PFSK-1 (cell line): ENCODE measurements around the gene RNF4.

Experiments
- FOXP2 ChIP-seq: optimal IDR thresholded peaks from 2 replicates; pipeline ENCODE3; 2011; ENCODE audit warnings: borderline replicate concordance, control low read depth, inconsistent platforms; ENCODE audit not compliant: insufficient read depth; ENCODE audit errors: extremely low read length, extremely low read depth
- POLR2AphosphoS5 ChIP-seq: IDR thresholded peaks from 2 replicates; pipeline ENCODE4 v1.6.1; 2012; ENCODE audit warnings: low read depth, mild to moderate bottlenecking, control low read depth, low read length, moderate library complexity
- SIN3A ChIP-seq: IDR thresholded peaks from 2 replicates; pipeline ENCODE4 v1.6.1; 2012; ENCODE audit warnings: mild to moderate bottlenecking, low read length, moderate library complexity, borderline replicate concordance; ENCODE audit not compliant: insufficient read depth
- TAF1 ChIP-seq: IDR thresholded peaks from 2 replicates; pipeline ENCODE4 v1.6.1; 2012; ENCODE audit warnings: low read length, control low read depth, borderline replicate concordance; ENCODE audit not compliant: insufficient read depth
- TF ChIP-seq, protein P1 (sequence below), 2 experiments: IDR thresholded peaks; 2 replicates each; pipeline versions ENCODE4 v1.6.1 to v1.8.0; 2011 to 2012; ENCODE audit warnings: low read depth in 2 of 2, low read length in 2 of 2, control low read depth in 1 of 2, inconsistent platforms in 1 of 2, mild to moderate bottlenecking in 1 of 2, moderate library complexity in 1 of 2; ENCODE audit not compliant: insufficient read depth in 1 of 2

DNA sequence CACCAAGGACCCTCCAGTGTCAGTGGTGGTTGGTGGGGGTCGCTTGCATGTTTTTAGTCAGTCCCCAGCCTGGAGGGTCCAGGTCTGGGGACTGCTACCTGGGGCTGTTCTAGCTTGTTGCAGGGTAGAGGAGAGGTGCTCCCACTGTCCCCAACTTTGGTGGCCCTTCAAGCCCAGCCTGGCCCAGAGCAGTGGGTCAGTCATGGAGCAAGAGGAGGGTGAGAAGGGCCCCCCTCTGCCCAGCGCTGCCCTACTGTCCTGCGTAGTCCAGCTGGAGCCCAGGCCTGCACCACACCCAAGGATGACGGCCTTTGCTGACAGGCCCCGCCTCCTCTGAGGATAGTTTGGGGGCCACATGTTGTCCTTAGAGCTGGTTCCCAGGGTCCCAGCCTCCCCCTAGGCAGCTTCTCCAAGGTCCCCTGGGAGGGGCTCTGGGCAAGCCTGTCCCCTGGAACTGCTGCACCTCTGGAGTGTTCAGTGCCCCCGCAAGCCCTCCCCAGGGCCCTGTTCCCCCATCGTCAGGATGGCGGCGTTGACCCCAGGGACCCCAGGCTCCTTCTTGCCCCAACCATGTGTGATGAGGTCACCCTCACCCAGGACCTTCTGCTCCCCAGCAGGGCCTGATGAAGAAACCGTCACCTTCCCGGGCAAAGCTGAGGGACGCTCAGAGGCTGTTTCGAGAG lies 43.4 kb upstream of the RNF4 start:
- TF ChIP-seq TAF1, result no peak
- TF ChIP-seq POLR2AphosphoS5, result no peak
- TF ChIP-seq, protein P1, sequence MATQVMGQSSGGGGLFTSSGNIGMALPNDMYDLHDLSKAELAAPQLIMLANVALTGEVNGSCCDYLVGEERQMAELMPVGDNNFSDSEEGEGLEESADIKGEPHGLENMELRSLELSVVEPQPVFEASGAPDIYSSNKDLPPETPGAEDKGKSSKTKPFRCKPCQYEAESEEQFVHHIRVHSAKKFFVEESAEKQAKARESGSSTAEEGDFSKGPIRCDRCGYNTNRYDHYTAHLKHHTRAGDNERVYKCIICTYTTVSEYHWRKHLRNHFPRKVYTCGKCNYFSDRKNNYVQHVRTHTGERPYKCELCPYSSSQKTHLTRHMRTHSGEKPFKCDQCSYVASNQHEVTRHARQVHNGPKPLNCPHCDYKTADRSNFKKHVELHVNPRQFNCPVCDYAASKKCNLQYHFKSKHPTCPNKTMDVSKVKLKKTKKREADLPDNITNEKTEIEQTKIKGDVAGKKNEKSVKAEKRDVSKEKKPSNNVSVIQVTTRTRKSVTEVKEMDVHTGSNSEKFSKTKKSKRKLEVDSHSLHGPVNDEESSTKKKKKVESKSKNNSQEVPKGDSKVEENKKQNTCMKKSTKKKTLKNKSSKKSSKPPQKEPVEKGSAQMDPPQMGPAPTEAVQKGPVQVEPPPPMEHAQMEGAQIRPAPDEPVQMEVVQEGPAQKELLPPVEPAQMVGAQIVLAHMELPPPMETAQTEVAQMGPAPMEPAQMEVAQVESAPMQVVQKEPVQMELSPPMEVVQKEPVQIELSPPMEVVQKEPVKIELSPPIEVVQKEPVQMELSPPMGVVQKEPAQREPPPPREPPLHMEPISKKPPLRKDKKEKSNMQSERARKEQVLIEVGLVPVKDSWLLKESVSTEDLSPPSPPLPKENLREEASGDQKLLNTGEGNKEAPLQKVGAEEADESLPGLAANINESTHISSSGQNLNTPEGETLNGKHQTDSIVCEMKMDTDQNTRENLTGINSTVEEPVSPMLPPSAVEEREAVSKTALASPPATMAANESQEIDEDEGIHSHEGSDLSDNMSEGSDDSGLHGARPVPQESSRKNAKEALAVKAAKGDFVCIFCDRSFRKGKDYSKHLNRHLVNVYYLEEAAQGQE (IDR thresholded peaks at IDR 0.05; ENCODE audit: insufficient read depth in 1 of 2, low read depth in 2 of 2, low read length in 2 of 2), result no peak
- TF ChIP-seq SIN3A, result no peak
- TF ChIP-seq FOXP2, result no peak
